H1 (cell line): ENCODE results near the gene L3HYPDH. TPM values are rescaled to one million over a fixed set of nuclear protein-coding genes. Genes with fewer than 3 reads are reported as not detected.

Experiments
- CTCF ChIA-PET: fragments of 300-600 bp; sonication (Branson Sonifier 250); formaldehyde crosslinking; loops from one replicate; lab custom pipeline; 2021; ENCODE audit not compliant: partially characterized antibody; lab: Charles Lee
- POLR2A ChIA-PET: fragments of 300-600 bp; sonication (Branson Sonifier 250); formaldehyde crosslinking; loops from one replicate; lab custom pipeline; 2021; ENCODE audit warnings: inconsistent platforms; ENCODE audit not compliant: partially characterized antibody; lab: Charles Lee
- DNase-seq, 2 experiments: peaks; one replicate each; pipeline versions ENCODE4 v3.0.0 to v3.0.0-alpha.2; 2010 to 2022; ENCODE audit warnings: low spot score in 2 of 2, low read depth in 1 of 2, mixed read lengths in 1 of 2
- FAIRE-seq: peaks from 2 replicates; lab custom pipeline; 2011; peaks lifted over from hg19 to GRCh38; lab: Jason Lieb, UNC
- H2AFZ ChIP-seq: 2 replicates; pipeline ENCODE4 v1.8.1; 2012; ENCODE audit warnings: low read length, inconsistent platforms
- H2AK5ac ChIP-seq: 2 replicates; pipeline ENCODE4 v1.6.1; 2013; ENCODE audit warnings: low read depth, low read length
- H2BK120ac ChIP-seq: replicated peaks from 2 replicates; pipeline ENCODE3; 2013; ENCODE audit warnings: low read depth, low read length, inconsistent platforms
- H2BK12ac ChIP-seq: 2 replicates; pipeline ENCODE4 v1.6.1; 2013; ENCODE audit warnings: low read depth, low read length
- H2BK15ac ChIP-seq: 2 replicates; pipeline ENCODE4 v1.6.1; 2013; ENCODE audit warnings: low read length
- H2BK20ac ChIP-seq: 2 replicates; pipeline ENCODE4 v1.6.1; 2013; ENCODE audit warnings: low read length
- H2BK5ac ChIP-seq: 2 replicates; pipeline ENCODE4 v1.6.1; 2013; ENCODE audit warnings: low read depth, low read length
- H3K14ac ChIP-seq: 2 replicates; pipeline ENCODE4 v1.6.1; 2013; ENCODE audit warnings: inconsistent platforms; ENCODE audit not compliant: insufficient read length
- H3K18ac ChIP-seq: 2 replicates; pipeline ENCODE4 v1.6.1; 2013; ENCODE audit warnings: low read length; ENCODE audit errors: extremely low read depth
- H3K23ac ChIP-seq: 2 replicates; pipeline ENCODE4 v1.6.1; 2013; ENCODE audit warnings: inconsistent platforms; ENCODE audit not compliant: insufficient read length
- H3K23me2 ChIP-seq: 2 replicates; pipeline ENCODE4 v1.6.1; 2013; ENCODE audit warnings: low read depth, low read length
- H3K27ac ChIP-seq: 2 replicates; pipeline ENCODE4 v1.6.1; 2011; ENCODE audit warnings: low read depth, low read length, inconsistent platforms
- H3K27me3 ChIP-seq, 4 experiments: replicated peaks in 1 of 4; 1 replicate in 1 of 4; 2 replicates in 3 of 4; pipeline versions ENCODE4 v1.6.1 to v1.8.1; 2011 to 2013; ENCODE audit warnings: low read length in 3 of 4, mild to moderate bottlenecking in 3 of 4, inconsistent platforms in 2 of 4, mixed read lengths in 2 of 4, moderate library complexity in 1 of 4; ENCODE audit not compliant: control insufficient read depth in 3 of 4, insufficient read depth in 3 of 4; ENCODE audit errors: extremely low read depth in 1 of 4
- H3K36me3 ChIP-seq, 4 experiments: 2 replicates each; pipeline versions ENCODE4 v1.6.1 to v1.8.1; 2011 to 2013; ENCODE audit warnings: mild to moderate bottlenecking in 4 of 4, low read length in 3 of 4, moderate library complexity in 2 of 4, control low read depth in 1 of 4, inconsistent platforms in 1 of 4; ENCODE audit not compliant: insufficient read depth in 4 of 4, control insufficient read depth in 2 of 4
- H3K4ac ChIP-seq: replicated peaks from 2 replicates; pipeline ENCODE3; 2013; ENCODE audit warnings: low read length, low read depth, mixed read lengths, inconsistent platforms; ENCODE audit not compliant: insufficient read length
- H3K4me1 ChIP-seq, 4 experiments: replicated peaks in 1 of 4; 1 replicate in 1 of 4; 2 replicates in 3 of 4; pipeline versions ENCODE4 v1.6.1 to v1.8.1; 2011 to 2013; ENCODE audit warnings: low read length in 3 of 4, inconsistent platforms in 2 of 4, mixed read lengths in 1 of 4; ENCODE audit not compliant: insufficient read depth in 4 of 4, control insufficient read depth in 3 of 4
- H3K4me2 ChIP-seq, 2 experiments: 2 replicates each; pipeline versions ENCODE4 v1.6.1 to v1.8.1; 2011 to 2013; ENCODE audit warnings: low read depth in 2 of 2, low read length in 2 of 2, control low read depth in 1 of 2, inconsistent platforms in 1 of 2, mild to moderate bottlenecking in 1 of 2; ENCODE audit not compliant: insufficient read depth in 1 of 2
- H3K4me3 ChIP-seq, 4 experiments: fragments of 200-600, 300-600 bp in 1 of 4; sonication (generic), shearing (Covaris generic), sonication (Bioruptor Twin) in 1 of 4; 2 replicates each; pipeline versions ENCODE4 v1.5.1 to v1.8.1; 2011 to 2016; ENCODE audit warnings: low read length in 4 of 4, low read depth in 3 of 4, control low read depth in 2 of 4, inconsistent platforms in 2 of 4, mild to moderate bottlenecking in 2 of 4, mixed read lengths in 1 of 4, moderate library complexity in 1 of 4; ENCODE audit not compliant: insufficient read depth in 2 of 4; ENCODE audit errors: extremely low read depth in 1 of 4
- H3K56ac ChIP-seq: replicated peaks from 2 replicates; pipeline ENCODE3; 2013; ENCODE audit warnings: low read depth, mild to moderate bottlenecking, mixed read lengths, low read length, inconsistent platforms; ENCODE audit not compliant: insufficient read length
- H3K79me1 ChIP-seq: 2 replicates; pipeline ENCODE4 v1.6.1; 2013; ENCODE audit warnings: low read depth, low read length, control low read depth
- H3K79me2 ChIP-seq, 2 experiments: 2 replicates each; pipeline versions ENCODE4 v1.6.1 to v1.8.1; 2012 to 2013; ENCODE audit warnings: low read length in 2 of 2, mild to moderate bottlenecking in 2 of 2, inconsistent platforms in 1 of 2; ENCODE audit not compliant: insufficient read depth in 2 of 2, control insufficient read depth in 1 of 2
- H3K9ac ChIP-seq, 4 experiments: replicated peaks in 1 of 4; 1 replicate in 1 of 4; 2 replicates in 3 of 4; pipeline versions ENCODE4 v1.6.1 to v1.8.1; 2011 to 2013; ENCODE audit warnings: low read depth in 3 of 4, low read length in 3 of 4, control low read depth in 2 of 4, mild to moderate bottlenecking in 2 of 4, moderate library complexity in 2 of 4, inconsistent platforms in 1 of 4; ENCODE audit errors: extremely low read depth in 1 of 4
- H3K9me3 ChIP-seq, 2 experiments: 2 replicates each; pipeline versions ENCODE4 v1.6.1 to v1.8.1; 2012 to 2013; ENCODE audit warnings: mild to moderate bottlenecking in 2 of 2, moderate library complexity in 2 of 2, control low read depth in 1 of 2, inconsistent platforms in 1 of 2, low read depth in 1 of 2, low read length in 1 of 2, mixed read lengths in 1 of 2; ENCODE audit not compliant: insufficient read depth in 2 of 2
- H4K20me1 ChIP-seq, 2 experiments: replicated peaks in 1 of 2; 2 replicates each; pipeline versions ENCODE3 to v1.8.1; 2011 to 2013; ENCODE audit warnings: inconsistent platforms in 2 of 2, low read length in 2 of 2, mild to moderate bottlenecking in 1 of 2; ENCODE audit not compliant: insufficient read depth in 2 of 2, control insufficient read depth in 1 of 2
- H4K5ac ChIP-seq: 2 replicates; pipeline ENCODE4 v1.6.1; 2013; ENCODE audit warnings: low read length, low read depth, mixed read lengths, inconsistent platforms; ENCODE audit not compliant: insufficient read length
- H4K8ac ChIP-seq: 2 replicates; pipeline ENCODE4 v1.8.0; 2013; ENCODE audit warnings: mild to moderate bottlenecking, moderate library complexity, low read length, inconsistent platforms; ENCODE audit not compliant: insufficient read depth; ENCODE audit errors: extremely low read depth
- H4K91ac ChIP-seq: replicated peaks from 2 replicates; pipeline ENCODE3; 2013; ENCODE audit warnings: low read length, mixed read lengths, inconsistent platforms; ENCODE audit not compliant: insufficient read length
- EP300 ChIP-seq, 2 experiments: IDR thresholded peaks; 1 replicate in 1 of 2; 2 replicates in 1 of 2; pipeline ENCODE4 v1.6.1; 2011 to 2012; ENCODE audit warnings: low read depth in 2 of 2, low read length in 2 of 2, mild to moderate bottlenecking in 2 of 2, borderline replicate concordance in 1 of 2, inconsistent platforms in 1 of 2, moderate library complexity in 1 of 2
- MAFK ChIP-seq: IDR thresholded peaks from 2 replicates; pipeline ENCODE4 v1.6.1; 2012; ENCODE audit warnings: low read depth, mild to moderate bottlenecking, improper control_type of control experiment, low read length
- PHF8 ChIP-seq: fragments of 200-600 bp; sonication (generic); conservative IDR thresholded peaks from 2 replicates; pipeline ENCODE4 v1.7.1; 2012; ENCODE audit warnings: low read depth, mild to moderate bottlenecking, inconsistent platforms, low read length, moderate library complexity
- POLR2A ChIP-seq, 2 experiments: IDR thresholded peaks; 1 replicate in 1 of 2; 2 replicates in 1 of 2; pipeline ENCODE4 v1.6.1; 2011; ENCODE audit warnings: low read depth in 2 of 2, low read length in 2 of 2, mild to moderate bottlenecking in 2 of 2; ENCODE audit errors: control extremely low read depth in 1 of 2
- WGBS, 2 experiments: shearing (Covaris generic) in 1 of 2; methylation state at CpG; one replicate each; pipeline versions ENCODE4 v1.1.6 to v1.1.7; 2013 to 2015; ENCODE audit warnings: low lambda C conversion rate in 2 of 2, mixed read lengths in 2 of 2, inconsistent platforms in 1 of 2, low coverage in 1 of 2, missing lambda C conversion rate in 1 of 2; ENCODE audit not compliant: insufficient replicate concordance in 2 of 2, insufficient coverage in 1 of 2, insufficient read length in 1 of 2; ENCODE audit errors: extremely low coverage in 1 of 2, missing lambda C conversion rate in 1 of 2; 5-methylcytosine and 5-hydroxymethylcytosine counted together
- polyA plus RNA-seq, 7 experiments: library from polyadenylated mRNA; depleted of rRNA in 3 of 7; stranded (reverse) in 5 of 7; unstranded in 2 of 7; fragments of >200 nt in 5 of 7; fragments of 200-250 nt in 2 of 7; gene quantifications; 1 replicate in 5 of 7; 2 replicates in 1 of 7; 4 replicates in 1 of 7; pipeline versions ENCODE4 v1.2.1 to v1.2.3, GENCODE V29; 2011 to 2013; ENCODE audit warnings: missing spikeins in 2 of 7, mixed read lengths in 2 of 7
- total RNA-seq: library from RNA; stranded (reverse); fragmentation: NEBNext Ultra II Directional; extraction: Animal tissue kit (Norgen Biotek cat#: 25700); gene quantifications from 2 replicates; pipeline ENCODE4 v1.2.1, GENCODE V29; 2021
- TF ChIP-seq, protein P1 (sequence below): IDR thresholded peaks from 2 replicates; pipeline ENCODE4 v1.6.1; 2012; ENCODE audit warnings: inconsistent platforms

The L3HYPDH gene
- total and polyA plus RNA-seq, 2 of the 8 experiments (the other 6 are each of a cell fraction or from before 2014, with no cell fraction given), result 11.2 to 15.8 TPM

- Histone ChIP-seq H2BK20ac (no peak overlapping the region), H2AFZ (no peak overlapping the region), H3K4me2 (no peak overlapping the region), H3K4me1 (peaks cover 0 to 3% (median under 1%) of the 10 kb centered on the region in 4 experiments; a peak in 2 of 7 replicates), H4K91ac (no peak overlapping the region), H3K9me3 (no peaks in the 10 kb centered on the region), H3K23me2 (no peaks in the 10 kb centered on the region), H2BK5ac (no peak overlapping the region), H3K14ac (no peak overlapping the region), H3K27ac (no peak overlapping the region), H3K9ac (no peak overlapping the region), H4K20me1 (no peaks in the 10 kb centered on the region), H3K4me3 (no peak overlapping the region), H2BK120ac (no peak overlapping the region), H3K79me1 (no peaks in the 10 kb centered on the region), H4K5ac (no peak overlapping the region), H4K8ac (no peak overlapping the region), H2BK12ac (no peak overlapping the region), H2AK5ac (no peak overlapping the region), H3K36me3 (peaks cover 2 to 11% (median 5%) of the 10 kb centered on the region in 4 experiments; a peak in 4 of 8 replicates), H3K79me2 (no peaks in the 10 kb centered on the region), H3K56ac (no peak overlapping the region), H3K4ac (no peak overlapping the region), H2BK15ac (no peak overlapping the region), H3K23ac (no peak overlapping the region), H3K27me3 (no peaks in the 10 kb centered on the region), H3K18ac (no peak overlapping the region)
- ChIA-PET POLR2A (interaction anchor here (1.3 to 2.3 kb wide), 2 partner anchors 24 to 68 kb away, joined by 4 to 9 read pairs; partner anchors contain the start of genes JKAMP and L3HYPDH), CTCF (interaction anchor here (0.6 to 14.6 kb wide), 36 partner anchors 11 to 717 kb away, joined by 3 to 462 read pairs (median 4); partner anchors contain the start of genes CCDC175, GPR135, JKAMP and L3HYPDH)
- DNase-seq (no peak), FAIRE-seq (no peak)
- 97% methylated on average over 3 of the region's 3 CpGs; no CpG with 5 or more reads in 1 of the 2 experiments for WGBS, 2 experiments
- TF ChIP-seq POLR2A (IDR thresholded peaks at IDR 0.05; ENCODE audit: control extremely low read depth in 1 of 2, low read depth in 2 of 2, low read length in 2 of 2) (no peak), PHF8 (no peak), EP300 (IDR thresholded peaks at IDR 0.05; ENCODE audit: borderline replicate concordance in 1 of 2, low read depth in 2 of 2, low read length in 2 of 2) (no peak), MAFK (no peak)
- TF ChIP-seq, protein P1, sequence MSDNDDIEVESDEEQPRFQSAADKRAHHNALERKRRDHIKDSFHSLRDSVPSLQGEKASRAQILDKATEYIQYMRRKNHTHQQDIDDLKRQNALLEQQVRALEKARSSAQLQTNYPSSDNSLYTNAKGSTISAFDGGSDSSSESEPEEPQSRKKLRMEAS, result no peak
Observed at GRCh38 chr14:59507752-59508103, 23.5 kb upstream of the L3HYPDH start.
